A673 (cell line): ENCODE data around the gene LACRT.

Source experiments
- CTCF ChIP-seq: fragments of 300-800, 200-600 bp; sonication (generic); conservative IDR thresholded peaks from 2 replicates; pipeline ENCODE4 v1.5.1; 2017; ENCODE audit warnings: low read depth, mild to moderate bottlenecking, antibody characterized with exemption, low read length, moderate library complexity, mixed read lengths
- EZH2 ChIP-seq: fragments of 200-600 bp; sonication (generic); IDR thresholded peaks from 2 replicates; pipeline ENCODE4 v1.6.1; 2017; ENCODE audit warnings: borderline replicate concordance, low read depth, mild to moderate bottlenecking, mixed read lengths, antibody characterized with exemption, low read length; ENCODE audit not compliant: poor library complexity, severe bottlenecking

GRCh38 chr12:54603173-54603814 is 31.4 kb downstream of the LACRT start:
- TF ChIP-seq CTCF (peak; percentile 93), EZH2 (no peak)
